ENCODE measurements around the gene PRSS33.

Gene PRSS33

DNA sequence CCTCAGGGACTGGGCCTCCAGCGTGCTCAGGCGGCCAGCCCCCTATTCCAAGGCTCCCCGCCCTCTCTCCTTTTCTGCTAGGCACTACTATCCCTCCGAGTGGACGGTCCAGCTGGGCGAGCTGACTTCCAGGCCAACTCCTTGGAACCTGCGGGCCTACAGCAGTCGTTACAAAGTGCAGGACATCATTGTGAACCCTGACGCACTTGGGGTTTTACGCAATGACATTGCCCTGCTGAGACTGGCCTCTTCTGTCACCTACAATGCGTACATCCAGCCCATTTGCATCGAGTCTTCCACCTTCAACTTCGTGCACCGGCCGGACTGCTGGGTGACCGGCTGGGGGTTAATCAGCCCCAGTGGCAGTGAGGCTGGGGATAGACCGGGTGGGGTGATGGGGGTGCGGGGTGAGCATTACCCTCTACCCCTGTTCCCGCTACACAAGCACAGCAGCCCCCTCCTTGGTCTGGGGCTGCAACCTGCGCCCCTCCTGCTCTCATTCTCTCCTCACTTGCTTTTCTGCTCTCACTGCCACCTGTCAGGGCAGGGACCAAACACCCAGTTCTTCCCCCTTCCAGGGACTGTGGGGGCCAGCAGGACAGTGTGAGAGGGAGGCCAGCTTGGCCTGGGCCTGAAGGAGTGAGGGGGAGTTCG is 12.0 kb upstream of the PRSS33 start:
- DNase-seq (ENCODE audit: low read depth in 2 of 2): no peak

DNA sequence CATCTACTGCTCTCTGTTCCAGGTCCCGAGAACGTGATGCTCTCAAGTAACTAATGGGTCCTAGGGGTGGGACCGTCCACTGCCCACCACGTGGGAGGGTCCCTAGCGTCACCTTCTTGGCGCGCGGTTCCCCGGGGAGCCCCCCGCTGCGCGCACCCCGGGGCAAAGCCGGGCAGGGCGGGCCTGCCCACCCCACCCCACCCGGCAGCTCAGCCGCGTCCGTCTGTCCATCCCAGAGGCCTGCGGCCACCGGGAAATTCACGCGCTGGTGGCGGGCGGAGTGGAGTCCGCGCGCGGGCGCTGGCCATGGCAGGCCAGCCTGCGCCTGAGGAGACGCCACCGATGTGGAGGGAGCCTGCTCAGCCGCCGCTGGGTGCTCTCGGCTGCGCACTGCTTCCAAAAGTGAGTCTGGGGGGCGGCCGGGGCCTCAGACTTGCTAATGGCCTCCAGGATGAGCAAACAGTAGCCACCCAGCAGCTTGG is 11.4 kb upstream of the PRSS33 start:
- no peak for DNase-seq (ENCODE audit: low read depth in 2 of 2)

- DNase-seq (ENCODE audit: low read depth in 2 of 2): no peak
These were observed 8.2 kb upstream of the PRSS33 start for GRCh38 chr16:2795395-2796143.

DNA sequence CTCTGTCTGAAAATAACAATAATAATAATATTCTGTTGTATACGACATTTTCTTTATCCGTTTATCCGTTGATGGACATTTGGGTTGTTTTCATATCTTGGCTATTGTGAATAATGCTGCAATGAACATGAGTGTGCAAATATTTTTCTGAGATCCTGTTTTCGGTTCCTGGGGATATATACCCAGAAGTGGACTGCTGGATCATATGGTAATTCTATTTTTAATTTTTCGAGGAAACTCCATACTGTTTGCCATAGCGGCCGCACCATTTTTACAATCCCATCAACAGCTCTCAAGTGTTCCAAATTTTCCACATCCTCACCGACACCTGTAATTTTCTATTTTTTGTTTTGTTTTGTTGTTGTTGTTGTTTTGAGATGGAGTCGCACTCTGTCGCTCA is 5.6 kb upstream of the PRSS33 start:
- no peak for DNase-seq (ENCODE audit: low read depth in 2 of 2)

DNA sequence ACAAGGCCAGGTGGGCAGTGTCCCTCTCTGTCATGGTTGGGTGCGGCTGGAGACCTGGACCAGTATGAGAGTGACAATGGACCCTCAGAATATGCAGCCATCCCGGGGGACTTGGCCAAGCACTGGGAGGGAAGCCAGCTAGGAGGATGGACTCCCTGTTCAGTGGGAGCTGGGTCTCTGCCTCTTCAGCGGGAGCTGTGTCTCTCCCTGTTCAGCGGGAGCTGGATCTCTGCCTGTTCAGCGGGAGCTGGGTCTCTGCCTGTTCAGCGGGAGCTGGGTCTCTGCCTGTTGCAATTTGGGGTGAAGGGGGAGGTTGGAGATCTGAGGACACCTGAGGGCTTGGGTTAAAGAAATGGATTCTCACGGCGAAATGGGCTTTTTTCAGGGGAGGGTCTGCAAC is 3.8 kb upstream of the PRSS33 start:
- no peak for DNase-seq (ENCODE audit: low read depth in 2 of 2)

- DNase-seq (ENCODE audit: low read depth in 2 of 2): no peak
These were observed 3.3 kb upstream of the PRSS33 start for GRCh38 chr16:2790631-2791030.

GRCh38 chr16:2787961-2788360 is 601 bp upstream of the PRSS33 start:
- no peak for DNase-seq (ENCODE audit: low read depth in 2 of 2)

- no peak for DNase-seq (ENCODE audit: low read depth in 2 of 2)
These were observed 571 bp downstream of the PRSS33 start for GRCh38 chr16:2786826-2787151.

DNA sequence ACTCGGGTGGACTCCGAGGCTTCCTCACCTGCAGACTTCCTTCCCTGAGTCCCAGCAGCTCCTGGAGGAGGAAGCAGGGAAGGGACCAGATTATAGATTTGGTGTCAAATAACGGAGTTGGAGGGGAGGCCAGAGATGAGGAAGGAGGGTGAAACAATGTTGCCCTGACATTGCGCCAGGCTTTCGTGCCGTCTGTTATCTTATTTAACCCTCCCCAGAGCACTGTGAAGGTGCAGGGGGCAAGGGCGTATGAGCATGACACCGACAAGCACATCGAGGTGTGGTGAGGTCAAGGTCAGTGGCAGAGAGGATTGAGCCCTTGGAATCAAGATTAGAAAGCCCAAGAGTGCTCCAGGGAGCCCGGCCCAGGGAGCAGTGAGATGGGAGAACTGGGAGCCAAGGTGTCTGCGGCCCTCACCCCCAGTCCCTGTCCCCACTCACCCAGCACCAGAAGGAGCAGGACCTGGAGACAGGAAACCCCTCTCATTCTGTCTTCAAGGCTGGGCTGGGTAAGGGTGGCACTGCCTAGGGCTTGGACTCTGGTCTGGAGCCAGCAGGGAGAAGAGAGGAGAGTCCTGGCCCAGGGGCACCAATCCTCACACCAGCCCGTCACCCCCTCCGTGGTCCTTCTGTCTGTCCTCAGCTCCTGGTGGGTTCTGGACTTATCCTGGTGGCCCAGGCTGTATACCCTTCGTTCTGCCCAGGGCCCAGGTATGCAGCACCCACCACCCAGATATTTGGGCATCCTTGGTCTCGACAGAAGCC is 1.1 kb downstream of the PRSS33 start:
- DNase-seq (ENCODE audit: low read depth in 2 of 2): no peak

GRCh38 chr16:2785101-2785991 is 2.0 kb downstream of the PRSS33 start:
- peak in 1 of 2 experiments; percentile 54 for DNase-seq (ENCODE audit: low read depth in 2 of 2)

GRCh38 chr16:2784358-2785100 is 2.8 kb downstream of the PRSS33 start:
- no peak for DNase-seq (ENCODE audit: low read depth in 2 of 2)

DNA sequence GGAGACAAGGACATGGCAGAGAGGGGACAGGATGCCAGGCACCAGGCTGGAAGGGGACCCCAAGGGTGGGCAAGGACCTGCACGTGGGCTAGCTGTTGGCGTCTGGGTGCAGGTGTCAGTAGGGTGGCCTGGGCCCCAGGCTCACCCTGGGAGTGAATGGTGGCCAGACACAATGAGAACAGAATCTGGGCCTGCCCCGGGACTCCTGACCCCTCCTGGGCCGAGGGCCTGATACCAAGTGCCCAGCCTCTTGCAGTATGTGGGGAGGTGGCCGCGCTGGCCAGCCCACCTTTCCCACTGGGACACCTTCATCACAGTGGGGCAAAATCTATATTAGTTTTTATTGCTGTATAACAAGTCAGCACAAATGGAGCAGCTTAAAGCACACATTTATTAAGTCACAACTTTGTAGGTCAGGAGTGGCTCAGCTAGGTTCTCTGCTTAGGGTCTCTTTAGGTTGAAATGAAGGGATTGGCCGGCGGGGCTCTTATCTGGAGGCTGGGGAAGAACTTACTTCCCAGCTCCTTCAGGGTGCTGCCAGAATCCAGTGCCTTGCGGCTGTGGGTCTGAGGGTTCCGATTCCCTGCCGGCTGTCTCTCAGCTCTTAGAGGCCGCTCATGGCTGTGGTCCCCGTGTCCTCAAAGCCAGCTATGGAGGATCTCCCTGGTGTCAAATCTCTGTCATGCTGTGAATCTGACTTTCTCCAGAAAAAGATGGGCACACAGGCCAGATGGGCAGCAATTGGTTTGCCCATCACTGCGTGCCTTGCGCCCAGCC is 3.6 kb downstream of the PRSS33 start:
- DNase-seq (ENCODE audit: low read depth in 2 of 2): no peak

DNA sequence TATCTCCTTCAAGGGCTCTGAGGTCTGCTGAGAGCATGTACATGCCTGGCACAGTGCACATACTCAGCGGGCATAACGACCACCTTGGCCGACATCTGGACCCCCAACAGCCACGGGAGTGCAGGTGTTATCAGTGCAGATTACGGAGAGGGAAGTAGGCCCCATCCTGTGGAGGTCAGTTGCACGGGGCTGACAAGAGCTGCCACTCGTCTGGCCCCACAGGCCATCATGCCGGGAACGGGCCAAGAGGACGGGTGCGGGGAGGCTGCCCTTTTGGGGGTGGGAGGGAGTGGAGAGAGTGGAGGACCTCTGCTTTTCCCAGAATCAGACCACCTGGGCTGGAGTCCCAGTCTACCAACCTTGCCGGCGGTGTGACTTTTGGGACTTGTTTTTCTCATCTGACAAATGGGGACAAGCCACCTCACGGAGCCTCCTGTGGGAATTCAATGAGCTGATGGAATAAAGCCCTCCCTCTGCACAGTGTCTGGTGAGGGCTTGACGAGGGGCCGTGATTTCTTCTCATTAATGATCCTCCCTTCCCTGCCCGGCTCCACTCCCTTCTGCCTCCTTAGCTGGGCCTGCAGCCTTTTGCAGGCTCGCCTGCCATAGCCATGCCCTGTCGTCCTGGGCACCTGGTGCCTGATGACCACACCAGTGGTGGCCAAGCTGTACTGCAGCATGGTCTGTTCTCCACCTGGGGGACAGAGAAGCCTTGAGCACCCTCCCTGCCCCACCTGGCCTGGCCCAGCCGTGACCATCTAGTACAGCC is 4.6 kb downstream of the PRSS33 start:
- DNase-seq (ENCODE audit: low read depth in 2 of 2): no peak

DNA sequence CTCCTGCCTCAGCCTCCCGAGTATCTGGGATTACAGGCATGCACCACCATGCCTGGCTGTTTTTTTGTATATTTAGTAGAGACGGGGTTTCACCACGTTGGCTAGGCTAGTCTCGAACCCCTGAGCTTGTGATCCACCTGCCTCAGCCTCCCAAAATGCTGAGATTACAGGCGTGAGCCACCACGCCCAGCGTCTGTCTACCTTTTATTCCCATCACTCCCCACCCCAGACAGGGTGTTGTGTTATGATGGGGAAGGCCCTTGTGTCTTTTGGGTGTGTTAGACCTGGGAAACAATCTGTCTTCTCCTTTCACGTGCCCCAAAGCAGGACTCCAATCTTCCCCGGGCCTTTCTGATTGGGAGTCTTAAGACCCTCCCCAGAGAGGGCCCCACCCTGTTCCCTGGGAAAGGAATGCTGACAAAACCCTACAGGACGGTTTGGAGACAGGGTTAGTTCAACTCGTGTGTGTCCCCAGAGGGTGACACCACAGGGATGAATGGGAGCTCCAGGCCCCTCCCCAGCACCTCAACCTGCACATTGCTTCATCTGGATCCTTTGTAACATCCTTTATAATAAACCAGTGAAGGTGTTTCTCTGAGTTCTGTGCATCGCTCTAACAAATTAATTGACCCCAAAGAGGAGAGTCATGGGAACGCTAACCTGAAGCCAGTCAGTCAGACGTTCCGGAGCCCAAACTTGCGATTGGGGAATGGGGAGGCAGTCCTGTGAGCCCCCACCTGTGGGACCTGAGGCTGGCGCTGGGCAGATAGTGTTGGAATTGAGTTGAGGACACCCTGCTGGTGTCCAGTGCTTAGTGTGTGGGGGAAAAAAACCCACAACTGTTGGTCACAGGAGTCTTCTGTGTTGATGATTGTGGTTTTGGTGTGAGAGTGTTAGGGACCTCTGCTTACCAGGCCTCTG is 7.1 kb downstream of the PRSS33 start:
- no peak for DNase-seq (ENCODE audit: low read depth in 2 of 2)

DNA sequence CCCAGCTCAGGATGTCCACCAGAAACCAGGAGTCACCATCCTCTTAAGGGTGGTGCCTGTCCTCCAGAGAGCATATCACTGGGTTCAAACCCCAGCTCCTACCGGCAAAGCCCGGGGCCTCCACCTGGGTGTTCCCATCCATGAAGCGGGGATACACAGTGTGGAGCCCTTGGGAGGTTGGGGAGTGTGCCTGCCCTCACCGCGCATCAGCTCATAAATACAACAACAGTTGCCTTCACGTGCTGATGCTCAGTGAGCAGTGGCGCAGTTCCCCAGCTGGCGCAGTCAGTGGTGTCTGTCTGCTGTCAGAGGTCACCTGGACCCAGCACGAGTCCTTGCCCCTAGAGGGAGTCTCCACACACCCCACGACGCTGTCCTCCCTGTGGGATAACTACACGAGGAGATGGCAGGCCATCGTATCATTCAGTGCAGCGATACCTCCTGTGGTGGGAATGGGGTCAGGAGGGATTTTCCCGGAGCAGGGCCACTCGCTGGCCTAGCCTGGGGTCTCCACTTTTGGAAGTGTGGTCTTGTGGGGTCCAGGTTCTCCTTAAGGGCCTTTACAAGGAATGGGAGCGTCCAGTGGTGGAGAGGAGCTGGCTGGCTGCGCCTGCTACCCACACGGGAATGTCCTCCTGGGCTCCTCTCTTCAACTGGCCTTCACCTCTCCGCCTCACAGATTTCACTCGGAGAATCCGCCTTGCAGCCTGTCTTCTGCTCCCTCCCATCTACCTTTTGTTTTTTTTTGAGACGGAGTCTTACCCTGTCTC is 8.0 kb downstream of the PRSS33 start:
- no peak for DNase-seq (ENCODE audit: low read depth in 2 of 2)

GRCh38 chr16:2778630-2778958 is 8.8 kb downstream of the PRSS33 start:
- DNase-seq (ENCODE audit: low read depth in 2 of 2): no peak

GRCh38 chr16:2777903-2778629 is 9.3 kb downstream of the PRSS33 start:
- no peak for DNase-seq (ENCODE audit: low read depth in 2 of 2)
